Esophagus muscularis mucosa (tissue), 3 donors: Measurements from ENCODE around the gene ANO8.

Experiments
- POLR2AphosphoS5 ChIP-seq, 2 donors: sonication (generic); formaldehyde crosslinking; IDR thresholded peaks; one replicate each; pipeline ENCODE4 v1.6.1; 2017; ENCODE audit warnings: antibody characterized with exemption in 2 of 2
- TF ChIP-seq, protein P1 (sequence below), 3 experiments: fragments of 200-600 bp in 2 of 3; fragments of 450-650 bp in 1 of 3; sonication (generic) in 2 of 3; IDR thresholded peaks; one replicate each; pipeline ENCODE4 v1.5.1; 2017 to 2019; ENCODE audit warnings: antibody characterized with exemption in 3 of 3, mild to moderate bottlenecking in 2 of 3, moderate library complexity in 1 of 3

DNA sequence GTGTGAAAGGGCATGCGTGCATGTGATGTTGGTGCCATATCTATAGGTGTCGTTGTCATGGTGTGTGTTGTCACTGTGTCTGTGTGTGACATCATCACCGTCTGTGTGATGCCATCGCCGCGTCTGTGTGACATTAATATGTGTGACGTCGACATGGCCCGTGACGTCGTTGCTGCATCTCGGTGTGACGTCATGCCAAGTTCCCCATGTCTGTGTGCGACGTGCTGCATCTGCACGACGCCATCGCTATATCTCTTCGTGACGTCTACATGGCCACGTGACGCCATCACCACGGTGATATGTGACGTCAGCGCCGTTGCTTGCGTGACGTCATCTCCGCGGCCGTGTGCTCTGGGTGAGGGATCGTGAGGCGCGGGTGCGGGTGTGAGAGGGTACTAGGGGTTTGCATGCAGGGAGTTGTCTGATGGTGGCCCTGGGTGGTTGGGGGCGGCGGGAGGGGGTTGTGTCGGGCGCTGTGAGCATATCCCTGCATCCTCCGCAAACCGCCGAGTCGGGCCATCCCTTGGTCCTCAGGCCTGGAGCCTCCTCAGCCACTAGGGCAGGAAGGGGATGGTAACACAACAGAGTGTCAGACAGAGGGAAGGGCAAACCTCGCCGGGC is 17.3 kb upstream of the ANO8 start:
- TF ChIP-seq POLR2AphosphoS5 (IDR thresholded peaks at IDR 0.05): no peak
- TF ChIP-seq, protein P1, sequence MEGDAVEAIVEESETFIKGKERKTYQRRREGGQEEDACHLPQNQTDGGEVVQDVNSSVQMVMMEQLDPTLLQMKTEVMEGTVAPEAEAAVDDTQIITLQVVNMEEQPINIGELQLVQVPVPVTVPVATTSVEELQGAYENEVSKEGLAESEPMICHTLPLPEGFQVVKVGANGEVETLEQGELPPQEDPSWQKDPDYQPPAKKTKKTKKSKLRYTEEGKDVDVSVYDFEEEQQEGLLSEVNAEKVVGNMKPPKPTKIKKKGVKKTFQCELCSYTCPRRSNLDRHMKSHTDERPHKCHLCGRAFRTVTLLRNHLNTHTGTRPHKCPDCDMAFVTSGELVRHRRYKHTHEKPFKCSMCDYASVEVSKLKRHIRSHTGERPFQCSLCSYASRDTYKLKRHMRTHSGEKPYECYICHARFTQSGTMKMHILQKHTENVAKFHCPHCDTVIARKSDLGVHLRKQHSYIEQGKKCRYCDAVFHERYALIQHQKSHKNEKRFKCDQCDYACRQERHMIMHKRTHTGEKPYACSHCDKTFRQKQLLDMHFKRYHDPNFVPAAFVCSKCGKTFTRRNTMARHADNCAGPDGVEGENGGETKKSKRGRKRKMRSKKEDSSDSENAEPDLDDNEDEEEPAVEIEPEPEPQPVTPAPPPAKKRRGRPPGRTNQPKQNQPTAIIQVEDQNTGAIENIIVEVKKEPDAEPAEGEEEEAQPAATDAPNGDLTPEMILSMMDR (IDR thresholded peaks at IDR 0.05): no peak
